Calu3 (cell line): Measurements from ENCODE around the gene ANG. TPM values are rescaled to one million over a fixed set of nuclear protein-coding genes. Genes with fewer than 3 reads are reported as not detected.
A peak's percentile ranks its signal among the peaks of the same experiment; 100 is the strongest.

Experiments used
- BruUV-seq: library from RNA; stranded (reverse); fragments of 400-500 nt; replicated peaks from 2 replicates; lab custom pipeline; 2021; lab: Mats Ljungman, UMichigan
- CTCF ChIA-PET: fragments of 300-600 bp; sonication (Branson Sonifier 250); formaldehyde crosslinking; loops from one replicate; lab custom pipeline; 2022; ENCODE audit warnings: antibody characterized with exemption; lab: Charles Lee
- DNase-seq: peaks from one replicate; pipeline ENCODE4 v3.0.0; 2022
- H3K27ac Mint-ChIP-seq: one replicate; pipeline ENCODE4 v1.8.0; 2022; ENCODE audit warnings: mixed read lengths; ENCODE audit not compliant: unreplicated experiment
- H3K27me3 Mint-ChIP-seq: one replicate; pipeline ENCODE4 v1.8.0; 2022; ENCODE audit warnings: mixed read lengths; ENCODE audit not compliant: unreplicated experiment
- H3K36me3 Mint-ChIP-seq: one replicate; pipeline ENCODE4 v1.8.0; 2022; ENCODE audit warnings: mild to moderate bottlenecking, moderate library complexity, mixed read lengths; ENCODE audit not compliant: insufficient read depth, unreplicated experiment
- H3K4me1 Mint-ChIP-seq: one replicate; pipeline ENCODE4 v1.8.0; 2022; ENCODE audit warnings: mild to moderate bottlenecking, low read depth, mixed read lengths; ENCODE audit not compliant: unreplicated experiment
- H3K4me3 Mint-ChIP-seq: one replicate; pipeline ENCODE4 v1.8.0; 2022; ENCODE audit warnings: mild to moderate bottlenecking, low read depth, moderate library complexity, mixed read lengths; ENCODE audit not compliant: unreplicated experiment
- H3K9me3 Mint-ChIP-seq: one replicate; pipeline ENCODE4 v1.8.0; 2022; ENCODE audit warnings: low read depth, mixed read lengths; ENCODE audit not compliant: unreplicated experiment
- intact Hi-C: fragments of 100-400 bp; cut with micrococcal nuclease; formaldehyde crosslinking; loops from one replicate; pipeline ENCODE4 v1.10.0; 2022; ENCODE audit not compliant: unreplicated experiment
- total RNA-seq: library from RNA; stranded (reverse); gene quantifications from 2 replicates; pipeline ENCODE4 v1.2.3, GENCODE V29; 2022
- TF ChIP-seq, protein P1 (sequence below): fragments of 200-600 bp; IDR thresholded peaks from one replicate; pipeline ENCODE4 v1.8.0; 2022; ENCODE audit warnings: antibody characterized with exemption; ENCODE audit not compliant: unreplicated experiment

ANG gene
- total RNA-seq, 1 experiment from 2014 or later, result 4.4 TPM

DNA sequence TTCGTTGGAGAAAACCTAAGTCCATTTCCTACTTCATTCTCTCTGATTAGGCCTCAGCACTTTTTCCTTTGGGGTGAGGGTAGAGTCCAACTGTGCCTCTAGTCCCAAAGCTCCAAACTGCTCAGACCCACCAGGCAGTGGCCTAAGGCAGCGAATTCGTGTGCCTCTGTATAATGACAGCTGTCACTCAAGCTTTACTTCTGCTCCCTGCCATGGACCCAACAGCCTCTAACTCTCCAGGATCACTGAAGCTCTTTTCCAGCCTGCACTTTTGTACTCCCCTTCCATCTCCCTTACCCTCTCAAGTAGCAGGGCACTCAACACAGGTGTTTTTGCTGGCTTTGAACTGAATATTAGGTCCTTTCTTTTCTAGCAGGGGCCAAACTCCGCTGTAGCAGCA lies 32.3 kb upstream of the ANG start:
- H3K27ac Mint-ChIP-seq, result no peak overlapping the region
- intact Hi-C loops, result no loop called here
- no peak for DNase-seq
- no peak overlapping the region for H3K4me3 Mint-ChIP-seq
- peaks cover 7% of the 10 kb centered on the region for H3K4me1 Mint-ChIP-seq
- CTCF ChIA-PET, result no interaction called here
- H3K36me3 Mint-ChIP-seq, result no peaks in the 10 kb centered on the region
- no peaks in the 10 kb centered on the region for H3K9me3 Mint-ChIP-seq
- no TSS peak for BruUV-seq
- TF ChIP-seq, protein P1, sequence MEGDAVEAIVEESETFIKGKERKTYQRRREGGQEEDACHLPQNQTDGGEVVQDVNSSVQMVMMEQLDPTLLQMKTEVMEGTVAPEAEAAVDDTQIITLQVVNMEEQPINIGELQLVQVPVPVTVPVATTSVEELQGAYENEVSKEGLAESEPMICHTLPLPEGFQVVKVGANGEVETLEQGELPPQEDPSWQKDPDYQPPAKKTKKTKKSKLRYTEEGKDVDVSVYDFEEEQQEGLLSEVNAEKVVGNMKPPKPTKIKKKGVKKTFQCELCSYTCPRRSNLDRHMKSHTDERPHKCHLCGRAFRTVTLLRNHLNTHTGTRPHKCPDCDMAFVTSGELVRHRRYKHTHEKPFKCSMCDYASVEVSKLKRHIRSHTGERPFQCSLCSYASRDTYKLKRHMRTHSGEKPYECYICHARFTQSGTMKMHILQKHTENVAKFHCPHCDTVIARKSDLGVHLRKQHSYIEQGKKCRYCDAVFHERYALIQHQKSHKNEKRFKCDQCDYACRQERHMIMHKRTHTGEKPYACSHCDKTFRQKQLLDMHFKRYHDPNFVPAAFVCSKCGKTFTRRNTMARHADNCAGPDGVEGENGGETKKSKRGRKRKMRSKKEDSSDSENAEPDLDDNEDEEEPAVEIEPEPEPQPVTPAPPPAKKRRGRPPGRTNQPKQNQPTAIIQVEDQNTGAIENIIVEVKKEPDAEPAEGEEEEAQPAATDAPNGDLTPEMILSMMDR, result no peak
- H3K27me3 Mint-ChIP-seq, result peaks cover 64% of the 10 kb centered on the region

DNA sequence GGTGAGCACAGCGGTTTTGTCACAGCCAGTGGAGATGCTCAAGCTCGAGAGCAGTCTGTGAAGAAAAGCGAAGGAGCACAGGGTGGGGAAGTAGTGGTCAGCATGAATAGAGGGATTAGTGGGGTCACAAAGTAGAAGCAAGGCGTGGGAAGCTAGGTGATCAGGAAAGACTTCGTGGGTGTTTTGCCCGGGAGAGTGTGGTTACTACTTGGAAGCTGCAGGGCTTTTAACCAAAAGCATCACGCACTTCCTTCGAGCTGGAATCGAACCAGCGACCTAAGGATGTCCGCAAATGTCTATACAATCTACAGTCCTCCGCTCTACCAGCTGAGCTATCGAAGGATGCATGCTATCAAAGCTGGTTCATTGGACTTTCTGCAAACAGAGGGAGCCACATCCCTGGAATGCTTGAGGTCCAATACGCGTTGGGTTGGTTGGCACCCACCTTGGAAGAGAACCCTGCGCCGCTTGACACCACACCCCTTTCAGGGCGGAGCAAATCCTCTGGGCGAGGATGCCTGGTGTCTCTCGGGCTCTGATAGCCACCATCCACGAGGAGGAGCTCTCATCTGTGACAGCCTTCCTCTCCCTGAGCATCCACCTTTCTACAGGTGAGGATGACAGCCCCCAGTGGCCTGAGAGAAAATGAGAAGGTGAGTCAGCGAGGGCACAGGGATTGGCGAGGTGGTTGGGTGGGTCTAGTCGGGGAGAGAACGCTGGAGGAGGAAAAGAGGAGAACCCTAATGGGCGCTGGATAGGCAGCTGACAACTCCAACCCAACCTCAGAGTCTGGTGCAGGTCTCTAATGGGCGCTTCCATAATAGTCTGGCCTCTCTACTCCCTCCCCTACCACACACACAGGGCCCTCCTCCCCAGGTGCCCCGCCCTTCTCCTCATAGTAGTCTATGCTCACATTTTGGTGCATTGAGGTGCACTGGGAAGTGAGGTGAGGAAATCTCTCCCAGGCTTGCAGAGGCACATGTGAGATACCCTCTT lies 31.1 kb upstream of the ANG start:
- H3K4me3 Mint-ChIP-seq, result no peak overlapping the region
- TF ChIP-seq, protein P1, result no peak
- no peak overlapping the region for H3K27ac Mint-ChIP-seq
- peak; percentile 38 for DNase-seq
- peaks cover 3% of the 10 kb centered on the region for H3K36me3 Mint-ChIP-seq
- CTCF ChIA-PET, result no interaction called here
- H3K27me3 Mint-ChIP-seq, result peaks cover 61% of the 10 kb centered on the region
- H3K4me1 Mint-ChIP-seq, result peaks cover 12% of the 10 kb centered on the region
- no TSS peak for BruUV-seq
- no peaks in the 10 kb centered on the region for H3K9me3 Mint-ChIP-seq
- intact Hi-C loops, result no loop called here

DNA sequence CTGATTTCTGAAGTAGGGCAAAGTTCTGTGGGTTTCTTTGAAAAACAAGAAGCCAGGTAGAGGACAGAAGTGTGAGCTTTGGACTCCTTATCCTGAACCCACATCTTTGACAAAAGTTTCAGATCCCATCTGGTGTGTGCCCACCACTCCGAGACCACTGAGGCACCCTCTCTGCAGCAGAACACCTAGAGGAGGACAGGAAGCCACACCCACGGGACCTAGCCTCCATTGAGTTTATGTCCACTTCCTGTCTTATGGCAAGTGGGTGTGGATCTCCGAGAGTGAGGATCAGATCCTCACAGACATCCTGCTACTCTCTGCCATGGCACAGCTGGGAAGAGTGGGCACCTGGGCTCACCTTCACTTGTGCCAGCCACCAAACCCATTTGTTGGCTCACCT lies 30.3 kb upstream of the ANG start:
- no peak for DNase-seq
- peaks cover 19% of the 10 kb centered on the region for H3K4me1 Mint-ChIP-seq
- H3K4me3 Mint-ChIP-seq, result no peak overlapping the region
- intact Hi-C loops, result no loop called here
- peaks cover 9% of the 10 kb centered on the region for H3K36me3 Mint-ChIP-seq
- no peaks in the 10 kb centered on the region for H3K9me3 Mint-ChIP-seq
- no TSS peak for BruUV-seq
- peaks cover 61% of the 10 kb centered on the region for H3K27me3 Mint-ChIP-seq
- CTCF ChIA-PET, result no interaction called here
- TF ChIP-seq, protein P1, result no peak
- no peak overlapping the region for H3K27ac Mint-ChIP-seq

DNA sequence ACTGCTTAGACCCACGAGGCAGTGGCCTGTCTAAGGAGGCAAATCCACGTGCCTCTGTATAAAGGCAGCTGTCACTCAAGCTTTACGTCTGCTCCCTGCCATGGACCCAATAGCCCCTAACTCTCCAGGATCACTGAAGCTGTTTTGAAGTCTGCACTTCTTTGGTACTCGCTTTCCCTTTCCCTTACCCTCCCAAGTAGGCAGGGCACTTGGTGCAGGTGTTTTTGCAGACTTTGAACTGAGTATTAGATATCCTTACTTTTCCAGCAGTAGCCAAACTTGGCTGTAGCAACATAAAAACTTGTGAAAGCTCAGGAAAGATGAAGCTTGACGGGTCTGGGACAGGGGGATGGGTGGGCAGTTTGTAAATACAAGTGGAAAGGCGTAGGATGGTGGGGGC lies 29.2 kb upstream of the ANG start:
- peaks cover 10% of the 10 kb centered on the region for H3K36me3 Mint-ChIP-seq
- CTCF ChIA-PET, result interaction anchor here (0.6 kb wide), 1 partner anchor 130 kb away, joined by 3 read pairs; no protein-coding TSS in a partner anchor
- BruUV-seq, result no TSS peak

More for the DNA sequence above, 29.2 kb upstream of the ANG start:
- no peak for DNase-seq
- intact Hi-C loops, result no loop called here
- Mint-ChIP-seq H3K9me3 (no peaks in the 10 kb centered on the region), H3K27me3 (peaks cover 51% of the 10 kb centered on the region), H3K4me1 (peaks cover 15% of the 10 kb centered on the region), H3K27ac (no peak overlapping the region), H3K4me3 (no peak overlapping the region)
- TF ChIP-seq, protein P1, result no peak
